Stimulated activated CD8-positive, alpha-beta memory T cell treated with anti-CD3 and anti-CD28 coated beads, Interleukin-12 subunit alpha, Interleukin-12 subunit beta, amount 100 ng/mL, for 4 hours (primary cell): ENCODE data around the gene PPP1R12A.
A peak's percentile ranks its signal among the peaks of the same experiment; 100 is the strongest.
"Not testable (repeated sequence)": the region's sequence is repeated elsewhere in the genome, so short reads cannot be mapped to it uniquely, and the experiment has no call there.

Experiments
- DNase-seq: peaks from one replicate; pipeline ENCODE4 v3.0.0-alpha.2; 2020; ENCODE audit warnings: low read depth

PPP1R12A gene

GRCh38 chr12:79935021-79935623, at the start of gene PPP1R12A:
PPP1R12A (minus strand) TSS chr12:79935097; CDS start chr12:79934931, 166 bp downstream.
- DNase-seq, result peak; percentile 91

- no peak for DNase-seq
Measured at GRCh38 chr12:79983986-79984620, 49.2 kb upstream of the PPP1R12A start.

GRCh38 chr12:79983492-79983891, 48.6 kb upstream of the PPP1R12A start:
- no peak for DNase-seq

- DNase-seq, result no peak
Measured at GRCh38 chr12:79982086-79983062, 47.5 kb upstream of the PPP1R12A start.

- DNase-seq, result no peak
Measured at GRCh38 chr12:79978692-79979091, 43.8 kb upstream of the PPP1R12A start.

- DNase-seq, result not testable (repeated sequence)
Measured at GRCh38 chr12:79977856-79978460, 43.1 kb upstream of the PPP1R12A start.

- DNase-seq, result no peak
Measured at GRCh38 chr12:79975143-79975542, 40.2 kb upstream of the PPP1R12A start.

- no peak for DNase-seq
Measured at GRCh38 chr12:79973801-79974200, 38.9 kb upstream of the PPP1R12A start.

GRCh38 chr12:79964100-79964627, 29.3 kb upstream of the PPP1R12A start:
- no peak for DNase-seq

GRCh38 chr12:79961411-79961810, 26.5 kb upstream of the PPP1R12A start:
- DNase-seq, result no peak

GRCh38 chr12:79959484-79959883, 24.6 kb upstream of the PPP1R12A start:
- DNase-seq, result no peak

- DNase-seq, result no peak
Measured at GRCh38 chr12:79956896-79957295, 22.0 kb upstream of the PPP1R12A start.

- DNase-seq, result no peak
Measured at GRCh38 chr12:79955561-79955960, 20.7 kb upstream of the PPP1R12A start.

GRCh38 chr12:79954037-79954610, 19.2 kb upstream of the PPP1R12A start:
- no peak for DNase-seq

- DNase-seq, result no peak
Measured at GRCh38 chr12:79949098-79949497, 14.2 kb upstream of the PPP1R12A start.

- DNase-seq, result no peak
Measured at GRCh38 chr12:79945433-79945832, 10.5 kb upstream of the PPP1R12A start.

GRCh38 chr12:79944565-79944964, 9.7 kb upstream of the PPP1R12A start:
- DNase-seq, result no peak

- DNase-seq, result not testable (repeated sequence)
Measured at GRCh38 chr12:79942846-79943245, 7.9 kb upstream of the PPP1R12A start.

- DNase-seq, result no peak
Measured at GRCh38 chr12:79939728-79940310, 4.9 kb upstream of the PPP1R12A start.

GRCh38 chr12:79938843-79939242, 3.9 kb upstream of the PPP1R12A start:
- no peak for DNase-seq

- no peak for DNase-seq
Measured at GRCh38 chr12:79936670-79937069, 1.8 kb upstream of the PPP1R12A start.
